LNCAP (cell line): Measurements from ENCODE around the gene UBA52.
A peak's percentile ranks its signal among the peaks of the same experiment; 100 is the strongest.

ENCODE experiments used
- TF ChIP-seq, protein P1 (sequence below): fragments of 450-650 bp; IDR thresholded peaks from 2 replicates; pipeline ENCODE4 v1.5.1; 2017; ENCODE audit warnings: mild to moderate bottlenecking

The UBA52 gene

GRCh38 chr19:18587561-18587960 is 15.9 kb downstream of the UBA52 start:
- TF ChIP-seq, protein P1, sequence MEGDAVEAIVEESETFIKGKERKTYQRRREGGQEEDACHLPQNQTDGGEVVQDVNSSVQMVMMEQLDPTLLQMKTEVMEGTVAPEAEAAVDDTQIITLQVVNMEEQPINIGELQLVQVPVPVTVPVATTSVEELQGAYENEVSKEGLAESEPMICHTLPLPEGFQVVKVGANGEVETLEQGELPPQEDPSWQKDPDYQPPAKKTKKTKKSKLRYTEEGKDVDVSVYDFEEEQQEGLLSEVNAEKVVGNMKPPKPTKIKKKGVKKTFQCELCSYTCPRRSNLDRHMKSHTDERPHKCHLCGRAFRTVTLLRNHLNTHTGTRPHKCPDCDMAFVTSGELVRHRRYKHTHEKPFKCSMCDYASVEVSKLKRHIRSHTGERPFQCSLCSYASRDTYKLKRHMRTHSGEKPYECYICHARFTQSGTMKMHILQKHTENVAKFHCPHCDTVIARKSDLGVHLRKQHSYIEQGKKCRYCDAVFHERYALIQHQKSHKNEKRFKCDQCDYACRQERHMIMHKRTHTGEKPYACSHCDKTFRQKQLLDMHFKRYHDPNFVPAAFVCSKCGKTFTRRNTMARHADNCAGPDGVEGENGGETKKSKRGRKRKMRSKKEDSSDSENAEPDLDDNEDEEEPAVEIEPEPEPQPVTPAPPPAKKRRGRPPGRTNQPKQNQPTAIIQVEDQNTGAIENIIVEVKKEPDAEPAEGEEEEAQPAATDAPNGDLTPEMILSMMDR: no peak

- TF ChIP-seq, protein P1: no peak
Observed at GRCh38 chr19:18587962-18588610, 16.4 kb downstream of the UBA52 start.

DNA sequence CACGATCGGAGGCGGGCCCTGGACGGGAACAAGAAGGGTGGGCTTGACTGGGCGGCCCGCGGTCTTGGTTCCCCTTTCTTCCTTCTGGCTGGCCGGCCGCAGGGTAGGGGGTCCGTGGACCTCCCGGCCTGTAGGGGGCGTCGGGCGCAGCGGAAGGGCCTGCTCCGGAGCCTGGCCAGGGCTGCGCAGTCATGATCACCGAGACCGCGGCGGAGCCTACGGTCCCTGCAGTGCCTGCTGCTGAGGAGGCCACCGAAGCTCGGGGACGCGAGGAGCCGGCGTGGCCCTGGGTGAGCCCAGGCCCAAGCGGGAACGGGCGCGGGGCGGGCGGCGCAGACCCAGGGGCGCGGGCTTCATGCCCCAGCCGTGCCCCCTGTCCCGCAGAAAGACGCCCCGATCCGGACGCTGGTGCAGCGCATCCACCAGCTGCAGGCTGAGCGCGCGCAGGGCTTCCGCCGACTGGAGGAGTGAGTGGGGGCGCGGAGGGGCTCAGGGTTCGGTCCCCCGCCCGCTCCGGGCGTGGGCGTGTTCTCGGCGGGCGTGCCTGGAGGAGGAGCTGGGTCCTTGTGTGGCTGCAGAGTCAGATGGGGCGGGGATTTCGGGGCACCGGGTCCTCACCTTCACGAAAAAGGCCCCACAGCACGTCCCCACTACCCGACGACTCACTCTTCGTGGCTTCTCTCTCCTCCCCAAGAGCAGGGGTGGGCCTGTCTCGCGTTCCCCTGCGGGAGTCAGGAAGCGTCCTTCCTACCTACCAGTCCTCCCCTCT is 17.1 kb downstream of the UBA52 start, which contains the start of gene REX1BD:
Gene REX1BD (plus strand): TSS at position 188 of the 769 bp plus-strand sequence. CDS start 4 bp downstream, at position 192.
- TF ChIP-seq, protein P1: peak; percentile 96

DNA sequence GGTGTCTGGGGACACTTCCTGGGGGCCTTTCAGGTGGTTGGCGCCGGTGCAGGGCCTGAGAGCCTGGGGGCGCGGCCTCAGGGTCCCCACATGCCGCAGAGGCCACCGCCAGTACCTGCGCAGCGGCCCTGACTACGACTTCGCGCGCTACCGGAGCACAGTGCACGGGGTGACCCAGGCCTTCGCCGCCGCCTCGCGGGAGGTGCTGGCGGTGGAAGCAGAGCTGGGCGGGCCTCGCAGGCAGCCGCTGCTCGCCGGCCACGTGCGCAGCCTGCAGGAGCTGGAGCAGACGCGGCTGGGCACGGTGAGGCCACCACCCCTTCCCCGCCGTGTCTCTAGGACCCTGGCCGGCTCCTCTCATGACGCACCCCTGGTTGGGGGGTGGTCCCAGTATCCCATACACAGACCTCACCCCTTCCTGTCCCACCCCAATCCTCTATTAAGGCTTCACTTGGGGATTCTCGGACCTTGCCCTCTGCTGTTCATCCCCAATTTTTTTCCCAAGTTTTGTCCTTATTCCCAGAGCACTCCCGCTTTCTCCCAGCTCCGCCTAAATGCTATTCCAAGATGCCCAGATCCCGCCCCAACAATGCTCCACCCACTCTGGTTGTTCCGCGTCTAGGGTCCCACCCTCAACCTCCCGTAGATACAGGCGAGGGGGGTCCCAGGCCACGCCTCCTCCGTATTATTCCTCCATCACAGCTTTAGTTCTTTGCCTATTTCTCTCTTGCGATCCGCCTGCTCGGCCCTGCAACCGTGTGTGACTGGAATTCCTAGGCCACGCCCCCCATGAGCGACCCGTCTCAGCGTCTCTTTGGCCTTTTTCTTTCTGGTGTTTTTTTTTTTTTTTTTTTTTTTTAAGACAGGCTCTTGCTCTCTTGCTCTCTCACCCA is 18.0 kb downstream of the UBA52 start:
- TF ChIP-seq, protein P1: no peak

- TF ChIP-seq, protein P1: no peak
Observed at GRCh38 chr19:18590273-18591272, 18.9 kb downstream of the UBA52 start.

DNA sequence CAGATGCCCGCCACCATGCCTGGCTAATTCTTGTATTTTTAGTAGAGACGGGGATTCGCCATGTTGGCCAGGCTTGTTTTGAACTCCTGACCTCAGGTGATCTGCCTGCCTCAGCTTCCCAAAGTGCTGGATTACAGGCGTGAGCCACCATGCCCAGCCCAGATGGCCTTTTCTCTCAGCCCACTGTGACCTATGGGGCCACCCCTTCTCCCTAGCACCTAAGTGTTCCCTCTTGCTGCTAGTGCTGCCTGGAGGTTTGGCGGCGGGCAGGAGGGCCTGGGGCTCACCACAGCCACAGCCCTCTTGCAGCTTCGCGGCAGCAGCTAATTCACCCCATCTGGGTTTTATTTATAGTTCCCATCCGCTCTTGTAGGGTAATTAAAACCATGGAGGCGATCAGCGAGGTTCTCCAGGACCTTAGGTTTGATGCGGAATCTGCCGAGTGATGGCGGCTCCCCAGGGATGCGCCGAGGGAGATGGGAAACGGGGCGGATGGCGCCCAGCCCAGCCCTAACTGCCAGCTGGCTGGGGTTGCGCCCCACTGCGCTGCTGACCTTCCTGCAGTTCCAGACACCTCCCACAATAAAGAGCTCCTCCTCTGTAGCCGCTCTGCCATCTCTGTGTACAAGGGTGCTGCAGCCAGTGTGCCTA is 20.2 kb downstream of the UBA52 start:
- TF ChIP-seq, protein P1: no peak
